OCI-M1 (cell line): ENCODE results near the gene COL8A1.
A peak's percentile ranks its signal among the peaks of the same experiment; 100 is the strongest.
"Not testable (repeated sequence)": the region's sequence is repeated elsewhere in the genome, so short reads cannot be mapped to it uniquely, and the experiment has no call there.

Experiments
- DNase-seq: peaks from one replicate; lab custom pipeline; 2025; lab: John Stamatoyannopoulos, UW

The COL8A1 gene

DNA sequence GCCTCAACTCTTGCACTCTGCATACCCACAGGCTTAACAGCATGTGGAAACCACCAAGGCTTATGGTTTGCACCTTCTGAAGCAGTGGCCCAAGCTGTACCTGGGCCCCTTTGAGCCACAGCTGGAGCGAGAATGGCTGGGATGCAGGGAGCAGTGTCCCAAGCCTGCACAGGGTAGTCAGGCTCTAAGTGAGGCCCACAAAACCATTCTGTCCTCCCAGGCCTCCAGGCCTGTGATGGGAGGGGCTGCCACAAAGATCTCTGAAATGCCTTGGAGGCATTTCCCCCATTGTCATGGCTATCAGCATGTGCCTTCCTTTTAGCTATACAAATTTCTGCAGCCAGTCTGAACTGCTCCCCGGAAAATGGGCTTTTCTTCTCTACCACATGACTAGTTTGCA lies 166.8 kb downstream of the COL8A1 start:
- peak; percentile 24 for DNase-seq

GRCh38 chr3:99808163-99808794 lies 169.9 kb downstream of the COL8A1 start:
- DNase-seq: peak; percentile 74

DNA sequence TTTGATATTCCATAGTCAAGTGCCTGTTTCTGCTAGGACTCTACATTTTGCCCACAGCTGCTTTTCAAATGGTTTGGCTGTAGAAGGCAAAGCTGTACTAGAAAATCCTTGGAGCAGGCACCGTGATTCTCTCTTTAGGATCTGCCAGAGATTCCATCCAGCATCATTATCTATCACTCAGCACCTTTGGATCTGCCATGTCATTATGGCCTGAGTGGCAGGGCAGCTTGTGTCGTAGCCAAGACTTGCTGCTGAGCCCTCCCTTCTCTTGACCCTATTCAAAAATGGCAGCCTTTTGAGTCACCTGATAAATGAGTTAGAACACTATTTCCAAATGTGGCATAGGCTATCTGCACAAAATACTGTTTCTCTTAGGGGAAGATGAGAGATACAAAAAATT lies 171.2 kb downstream of the COL8A1 start:
- no peak for DNase-seq

GRCh38 chr3:99810403-99810802 lies 172.0 kb downstream of the COL8A1 start:
- DNase-seq: no peak

GRCh38 chr3:99817047-99817436 lies 178.6 kb downstream of the COL8A1 start:
- DNase-seq: no peak

- DNase-seq: peak; percentile 96
Measured at GRCh38 chr3:99817437-99818240, 179.2 kb downstream of the COL8A1 start, which contains the start of gene CMSS1. Gene CMSS1, plus strand, starts transcription at chr3:99817862.

DNA sequence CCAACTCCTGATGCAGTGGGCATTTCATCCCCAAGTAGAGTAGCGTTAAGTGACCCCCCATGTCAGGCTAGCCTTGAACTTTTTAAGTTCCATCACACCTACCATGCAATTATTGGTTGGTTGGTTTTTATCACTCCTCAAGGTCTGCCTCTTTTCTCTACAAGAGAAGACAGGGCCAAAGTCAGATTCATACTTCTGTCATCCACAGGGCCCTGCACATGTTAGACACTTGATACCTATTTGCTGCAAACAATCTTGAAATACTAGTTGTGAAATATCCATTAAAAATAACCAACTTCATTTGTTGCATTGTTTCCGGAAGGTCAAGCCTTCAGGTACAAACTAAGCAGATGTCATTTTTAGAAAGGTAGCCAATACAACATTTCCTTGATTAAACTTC lies 180.4 kb downstream of the COL8A1 start:
- no peak for DNase-seq

GRCh38 chr3:99823723-99824711 lies 185.6 kb downstream of the COL8A1 start:
- no peak for DNase-seq

DNA sequence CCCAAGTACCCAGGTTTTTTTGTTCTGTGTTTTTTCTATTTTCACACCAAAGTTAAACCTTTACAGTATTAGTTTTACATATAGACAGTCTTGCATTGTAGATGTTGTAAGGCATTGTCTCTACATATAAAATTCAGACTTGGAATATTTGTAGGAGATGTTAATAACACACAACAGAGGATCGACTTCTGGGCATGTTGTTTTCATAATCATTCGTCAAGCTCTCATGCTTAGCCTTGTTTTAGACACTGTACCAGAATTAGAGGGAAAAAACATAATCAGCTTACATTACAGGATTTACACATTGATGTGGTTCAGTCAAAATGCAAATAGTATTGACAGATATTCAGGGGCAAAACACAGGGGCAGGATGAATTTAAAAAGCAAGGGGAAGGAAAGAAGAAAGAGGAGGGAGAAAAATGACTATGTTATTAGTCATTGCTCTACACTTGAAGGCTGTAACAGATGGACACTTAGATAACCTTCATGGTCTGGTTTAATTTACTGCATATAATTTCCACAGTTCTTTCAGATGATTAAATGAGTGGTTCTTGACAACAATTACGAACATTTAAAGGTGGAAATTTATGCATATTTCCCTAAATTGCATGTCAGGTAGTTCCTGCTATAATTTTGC lies 186.7 kb downstream of the COL8A1 start:
- peak; percentile 62 for DNase-seq

- DNase-seq: no peak
Measured at GRCh38 chr3:99829844-99830243, 191.4 kb downstream of the COL8A1 start.

GRCh38 chr3:99833617-99834205 lies 195.3 kb downstream of the COL8A1 start:
- no peak for DNase-seq

DNA sequence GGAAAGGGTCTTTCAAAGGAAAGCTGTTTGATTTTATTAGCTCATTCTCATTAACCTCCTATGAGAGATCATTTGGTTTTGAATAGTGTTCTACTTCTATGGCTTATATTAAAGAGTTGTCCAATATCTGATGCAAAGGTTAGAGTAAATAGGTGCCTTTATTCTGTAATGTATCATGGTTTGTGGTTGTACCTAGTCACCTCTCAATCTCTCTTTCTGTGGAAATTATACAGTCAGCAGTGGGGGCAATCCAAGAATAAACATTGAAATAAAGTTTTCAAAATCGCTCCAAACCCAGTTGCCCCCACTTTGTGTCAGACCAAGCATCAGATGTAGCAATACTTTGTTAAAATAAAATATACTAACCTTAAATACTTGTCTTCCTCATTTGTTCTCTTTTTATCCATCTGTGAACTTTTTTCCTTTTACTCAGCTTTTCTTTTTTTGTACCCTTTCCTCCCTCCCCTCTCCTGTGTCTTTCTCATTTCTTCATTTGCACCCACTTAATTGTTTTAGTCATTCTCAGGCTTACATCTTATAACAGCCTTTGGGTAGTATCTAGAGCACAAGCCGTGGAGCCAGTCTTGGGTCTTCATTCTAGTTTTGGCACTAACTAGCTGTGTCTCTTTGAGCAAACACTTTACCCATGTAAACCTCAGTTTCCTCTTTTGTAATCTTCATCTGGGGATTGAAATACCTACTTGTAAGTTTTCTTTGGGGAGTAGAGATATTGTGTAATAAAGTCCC lies 196.0 kb downstream of the COL8A1 start:
- no peak for DNase-seq

DNA sequence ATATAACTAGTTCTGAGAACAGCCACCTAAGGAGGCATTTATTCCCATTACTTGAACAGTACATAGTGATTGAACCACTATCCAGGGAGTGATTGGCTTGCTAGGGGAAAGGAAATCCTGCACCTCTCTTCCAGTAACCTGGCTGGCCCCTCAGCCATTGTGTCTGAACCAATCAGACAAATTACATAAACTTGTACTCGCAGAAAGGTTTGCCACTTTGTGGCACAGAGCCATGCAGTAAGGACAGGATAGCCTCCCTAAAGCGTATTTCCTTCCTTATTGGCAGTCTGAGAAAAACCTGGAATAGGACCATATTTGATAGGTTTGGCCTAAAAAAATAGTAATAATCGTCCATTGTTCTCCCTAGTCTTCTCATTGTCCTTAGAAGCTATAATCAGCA lies 198.3 kb downstream of the COL8A1 start:
- DNase-seq: no peak

DNA sequence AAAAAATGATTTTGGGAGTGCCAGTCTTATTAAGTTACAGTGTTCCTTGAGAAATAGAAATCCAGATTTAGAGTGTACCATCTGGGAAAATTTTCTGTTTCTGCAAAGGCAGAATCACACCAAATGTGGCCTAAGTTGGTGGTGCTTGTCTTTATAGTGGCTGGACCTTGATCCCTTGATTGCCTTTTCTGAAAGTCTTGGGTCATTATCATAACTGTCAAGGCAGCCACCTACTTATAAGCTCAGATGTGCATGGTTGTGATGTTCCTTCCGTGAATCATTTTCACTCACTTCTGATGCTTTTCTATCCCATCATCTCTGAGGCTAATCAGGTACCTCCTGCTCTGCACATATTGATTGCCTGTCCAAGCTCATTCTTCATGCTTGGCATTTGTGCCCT lies 199.3 kb downstream of the COL8A1 start:
- no peak for DNase-seq

DNA sequence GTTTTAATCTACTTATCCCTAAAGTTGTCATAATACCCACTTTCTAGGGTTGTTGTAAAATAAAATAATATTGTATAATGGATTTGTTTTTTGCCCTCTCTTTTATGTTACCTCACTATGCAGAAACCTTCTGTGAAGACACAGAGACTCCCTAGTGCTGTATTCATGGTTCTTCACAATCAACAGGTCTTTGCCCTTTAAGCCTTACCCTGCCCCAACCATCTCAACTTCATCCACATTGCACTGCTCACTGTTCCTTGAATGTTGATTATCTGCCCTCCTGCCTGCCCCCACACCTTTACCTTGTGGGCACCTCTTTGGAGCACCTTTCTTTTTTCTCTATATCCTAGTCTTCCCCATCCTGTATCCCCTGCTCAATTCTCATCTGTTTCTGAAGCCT lies 200.4 kb downstream of the COL8A1 start:
- no peak for DNase-seq

DNA sequence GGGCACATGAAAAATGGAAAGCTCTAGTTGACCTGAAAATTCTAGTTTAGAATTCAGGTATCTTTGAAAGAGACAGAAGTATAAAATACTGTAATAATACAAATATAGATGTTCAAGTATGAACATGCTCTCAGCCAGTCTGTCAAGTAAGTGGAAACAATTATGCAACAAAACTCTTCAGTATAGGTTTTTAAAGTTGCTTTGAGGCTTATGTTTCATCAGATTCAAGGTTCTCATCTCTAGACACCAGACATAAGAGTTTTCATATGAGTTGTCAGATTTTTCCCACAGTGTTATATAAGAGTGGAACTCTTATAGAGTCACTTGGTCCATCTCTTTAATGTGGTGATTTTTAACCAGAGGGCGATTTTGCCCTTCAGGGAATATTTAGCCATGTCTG lies 201.2 kb downstream of the COL8A1 start:
- DNase-seq: no peak

DNA sequence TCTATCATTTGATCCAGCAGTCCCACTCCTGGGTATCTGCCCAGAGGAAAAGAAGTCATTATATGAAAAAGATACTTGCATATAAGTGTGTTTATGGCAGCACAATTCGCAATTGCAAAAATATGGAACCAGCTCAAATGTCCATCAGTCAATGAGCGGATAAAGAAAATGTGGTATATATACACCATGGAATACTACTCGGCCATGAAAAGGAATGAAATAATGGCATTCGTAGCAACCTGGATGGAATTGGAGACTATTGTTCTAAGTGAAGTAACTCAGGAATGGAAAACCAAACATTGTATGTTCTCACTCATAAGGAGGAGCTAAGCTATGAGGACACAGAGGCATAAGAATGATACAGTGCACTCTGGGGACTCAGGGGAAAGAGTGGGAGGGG lies 203.6 kb downstream of the COL8A1 start:
- not testable (repeated sequence) for DNase-seq

GRCh38 chr3:99842826-99843589 lies 204.6 kb downstream of the COL8A1 start:
- DNase-seq: peak; percentile 66

DNA sequence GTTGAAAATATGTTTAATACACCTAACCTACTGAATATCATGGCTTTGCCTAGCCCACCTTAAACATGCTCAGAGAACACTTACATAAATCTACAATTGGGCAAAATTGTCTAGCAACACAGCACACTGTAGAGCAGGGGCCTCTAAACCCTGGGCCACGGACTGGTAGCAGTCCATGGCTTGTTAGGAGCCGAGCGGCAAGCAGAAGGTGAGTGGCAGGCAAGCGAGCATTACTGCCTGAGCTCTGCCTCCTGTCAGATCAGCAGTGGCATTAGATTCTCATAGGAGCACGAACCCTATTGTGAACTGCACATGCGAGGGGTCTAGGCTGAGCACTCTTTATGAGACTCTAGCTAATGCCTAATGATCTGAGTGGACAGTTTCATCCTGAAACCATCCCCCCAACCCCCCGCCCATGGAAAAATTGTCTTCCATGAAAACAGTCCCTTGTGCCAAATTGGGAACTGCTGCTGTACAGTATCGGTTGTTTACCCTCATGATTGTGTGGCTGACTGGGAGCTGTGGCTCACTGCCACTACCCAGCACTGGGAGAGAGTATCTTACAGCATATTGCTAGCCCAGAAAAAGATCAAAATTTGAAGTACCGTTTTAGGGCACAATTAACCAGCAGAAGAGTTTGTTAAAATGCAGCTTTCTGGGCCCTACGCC lies 205.3 kb downstream of the COL8A1 start:
- no peak for DNase-seq
